Measurements from ENCODE around the gene MAPKAPK3. TPM values are rescaled to one million over a fixed set of nuclear protein-coding genes. Genes with fewer than 3 reads are reported as not detected.

MAPKAPK3 gene
- total and polyA plus RNA-seq, 2 of the 4 experiments (the other 2 are of a cell fraction), result 38.3 to 57.2 TPM

GRCh38 chr3:50674349-50675178 lies 57.6 kb downstream of the MAPKAPK3 start, which contains the start of gene DOCK3:
TSS of gene DOCK3 (plus strand) at chr3:50674927. CDS start at chr3:50675264, 337 bp downstream.
- H4K20me1 ChIP-seq (ENCODE audit: insufficient read depth, low read length), result no peaks in the 10 kb centered on the region
- intact Hi-C loops (cut with micrococcal nuclease) (no loop called here), in situ Hi-C loops (cut with MboI; ENCODE audit: low sequenced_read_pairs) (no loop called here), dilution Hi-C loops (cut with HindIII; ENCODE audit: low sequenced_read_pairs, unreplicated experiment) (no loop called here)
- no peaks in the 10 kb centered on the region; the same call in 1 of the 2 replicates for H3K9me3 ChIP-seq (ENCODE audit: control insufficient read depth, insufficient read depth, low read length)
- H3K56ac ChIP-seq (ENCODE audit: extremely low read depth, insufficient read depth, low read length), result no peak within 1 kb of the TSS
- H3K4me1 ChIP-seq (ENCODE audit: control insufficient read depth, insufficient read depth, low read length), result no peaks in the 10 kb centered on the region
- no peak within 1 kb of the TSS for H3K14ac ChIP-seq (replicated peaks; ENCODE audit: low read depth, low read length)
- no peak within 1 kb of the TSS for H2AK5ac ChIP-seq (ENCODE audit: low read depth, low read length)
- no peak within 1 kb of the TSS for H2BK15ac ChIP-seq (ENCODE audit: low read depth, low read length)
- TF ChIP-seq CEBPB (IDR thresholded peaks at IDR 0.05; ENCODE audit: low read depth, low read length) (no peak), BHLHE40 (IDR thresholded peaks at IDR 0.05; ENCODE audit: low read depth, low read length) (peak; percentile 73; the same call in 1 of the 2 replicates)
- H3K9me1 ChIP-seq (ENCODE audit: insufficient read depth, low read length), result peaks cover 5% of the 10 kb centered on the region; the same call in 1 of the 2 replicates
- peak within 1 kb of the TSS; percentile 50 for H3K4me3 ChIP-seq (ENCODE audit: insufficient read depth, low read depth, low read length)
- no peaks in the 10 kb centered on the region for H3K36me3 ChIP-seq (ENCODE audit: control insufficient read depth, insufficient read depth, low read length)
- 1% methylated on average over 65 of the region's 89 CpGs; no CpG with 5 or more reads in 1 of the 2 experiments for WGBS, 2 experiments (ENCODE audit: extremely low coverage in 2 of 2, insufficient read length in 1 of 2)
- no peak within 1 kb of the TSS for H3K9ac ChIP-seq (ENCODE audit: low read depth, low read length)
- H4K8ac ChIP-seq (ENCODE audit: low read depth in 2 of 2, low read length in 2 of 2), result no peak within 1 kb of the TSS
- CTCF ChIA-PET, result no interaction called here
- H2BK5ac ChIP-seq (ENCODE audit: low read depth, low read length, poor library complexity, severe bottlenecking), result no peak within 1 kb of the TSS
- no peak within 1 kb of the TSS for H3K4ac ChIP-seq (ENCODE audit: low read depth, low read length)
- ATAC-seq (ENCODE audit: low read depth), result peak; percentile 94
- no peak within 1 kb of the TSS for H4K91ac ChIP-seq (ENCODE audit: insufficient read depth, low read depth, low read length)
- H2BK120ac ChIP-seq (ENCODE audit: low read depth, low read length), result no peak within 1 kb of the TSS
- no peak within 1 kb of the TSS for H3K18ac ChIP-seq (ENCODE audit: low read depth, low read length)
- peak within 1 kb of the TSS; percentile 90 for H2AFZ ChIP-seq (replicated peaks; ENCODE audit: low read length, poor library complexity)
- no peak within 1 kb of the TSS for H2AK9ac ChIP-seq (replicated peaks; ENCODE audit: low read depth, low read length, poor library complexity)
- H3K23ac ChIP-seq (ENCODE audit: low read depth, low read length), result no peak within 1 kb of the TSS
- no peak within 1 kb of the TSS for H3K27ac ChIP-seq (ENCODE audit: insufficient read depth, low read length)
- H4K5ac ChIP-seq (ENCODE audit: low read depth, low read length), result no peak within 1 kb of the TSS
- POLR2A ChIA-PET (ENCODE audit: unreplicated experiment), result no interaction called here
- no TSS peak for BruUV-seq (replicated peaks)
- H2BK20ac ChIP-seq (ENCODE audit: low read depth, low read length), result no peak within 1 kb of the TSS
- H3K79me1 ChIP-seq (ENCODE audit: low read depth in 1 of 2, low read length in 2 of 2), result no peaks in the 10 kb centered on the region
- peak; percentile 36 for DNase-seq
- H3K4me2 ChIP-seq (ENCODE audit: low read depth, low read length), result peak within 1 kb of the TSS; percentile 71
- peaks cover 57% of the 10 kb centered on the region for H3K27me3 ChIP-seq (ENCODE audit: control insufficient read depth, insufficient read depth, low read length)

Measured in IMR-90 (cell line).